HepG2 (cell line): ENCODE results near the gene L1CAM. TPM values are rescaled to one million over a fixed set of nuclear protein-coding genes. Genes with fewer than 3 reads are reported as not detected.

Experiments
- EHMT2 ChIP-seq: fragments of 200-600 bp; sonication (generic); IDR thresholded peaks from 2 replicates; pipeline ENCODE4 v1.7.0; 2017; ENCODE audit warnings: antibody characterized with exemption, low read depth, low read length, borderline replicate concordance
- ELF4 ChIP-seq: sonication (generic); formaldehyde crosslinking; IDR thresholded peaks from 2 replicates; pipeline ENCODE4 v1.5.0; 2020; ENCODE audit warnings: missing genetic modification reagents, mild to moderate bottlenecking, moderate library complexity, borderline replicate concordance
- IKZF4 ChIP-seq: sonication (generic); formaldehyde crosslinking; IDR thresholded peaks from 2 replicates; pipeline ENCODE4 v1.5.1; 2020; ENCODE audit warnings: borderline replicate concordance, mild to moderate bottlenecking, low read depth, missing genetic modification reagents; ENCODE audit errors: not compliant biosample characterization
- KLF12 ChIP-seq: sonication (generic); formaldehyde crosslinking; IDR thresholded peaks from 2 replicates; pipeline ENCODE4 v1.4.0; 2020; ENCODE audit warnings: missing genetic modification reagents, borderline replicate concordance
- NFKB2 ChIP-seq: sonication (generic); formaldehyde crosslinking; IDR thresholded peaks from 2 replicates; pipeline ENCODE4 v1.4.0; 2020; ENCODE audit warnings: missing genetic modification reagents, borderline replicate concordance
- SALL1 ChIP-seq: sonication (generic); formaldehyde crosslinking; IDR thresholded peaks from 2 replicates; pipeline ENCODE4 v1.8.0; 2022; ENCODE audit warnings: mild to moderate bottlenecking, missing genetic modification reagents
- SATB2 ChIP-seq: sonication (generic); formaldehyde crosslinking; IDR thresholded peaks from 2 replicates; pipeline ENCODE4 v1.5.0; 2020; ENCODE audit warnings: missing genetic modification reagents
- ZNF317 ChIP-seq: sonication (generic); formaldehyde crosslinking; IDR thresholded peaks from 2 replicates; pipeline ENCODE4 v1.5.0; 2020; ENCODE audit warnings: mild to moderate bottlenecking, missing genetic modification reagents
- ZNF720 ChIP-seq: sonication (generic); formaldehyde crosslinking; IDR thresholded peaks from 2 replicates; pipeline ENCODE4 v1.4.0; 2020; ENCODE audit warnings: missing genetic modification reagents
- polyA plus RNA-seq, 8 experiments: library from polyadenylated mRNA; depleted of rRNA in 3 of 8; stranded (reverse) in 7 of 8; unstranded in 1 of 8; fragments of >200 nt; fragmentation: Illumina TruSeq in 4 of 8; extraction: Trizol in 4 of 8; gene quantifications; 2 replicates each; pipeline versions ENCODE4 v1.2.1 to v1.2.3, GENCODE V29; 2011 to 2016; ENCODE audit warnings: low read depth in 4 of 8, missing spikeins in 1 of 8, mixed read lengths in 1 of 8; ENCODE audit not compliant: insufficient read depth in 1 of 8
- total RNA-seq, 5 experiments: library from RNA; depleted of rRNA; stranded (reverse); fragments of >200 nt; fragmentation: Illumina TruSeq; extraction: Trizol; gene quantifications; 2 replicates each; pipeline ENCODE4 v1.2.3, GENCODE V29; 2016; ENCODE audit warnings: low read depth in 1 of 5
- TF ChIP-seq, protein P1 (sequence below): fragments of 450-650 bp; IDR thresholded peaks from 2 replicates; pipeline ENCODE4 v1.6.1; 2017
- TF ChIP-seq, protein P2 (sequence below): sonication (generic); formaldehyde crosslinking; IDR thresholded peaks from 2 replicates; pipeline ENCODE4 v1.4.0; 2020; ENCODE audit warnings: missing genetic modification reagents
- TF ChIP-seq, protein P3 (sequence below): sonication (generic); formaldehyde crosslinking; IDR thresholded peaks from 2 replicates; pipeline ENCODE4 v1.4.0; 2020; ENCODE audit warnings: missing genetic modification reagents, mild to moderate bottlenecking, borderline replicate concordance
- TF ChIP-seq, protein P4 (sequence below): IDR thresholded peaks from 2 replicates; pipeline ENCODE4 v1.6.1; 2016; ENCODE audit warnings: missing compliant biosample characterization, missing genetic modification reagents, borderline replicate concordance
- TF ChIP-seq, protein P5 (sequence below): sonication (generic); formaldehyde crosslinking; IDR thresholded peaks from 2 replicates; pipeline ENCODE4 v1.4.0; 2020; ENCODE audit warnings: mild to moderate bottlenecking, low read depth, missing genetic modification reagents
- TF ChIP-seq, protein P6 (sequence below): sonication (generic); formaldehyde crosslinking; IDR thresholded peaks from 2 replicates; pipeline ENCODE4 v1.5.1; 2020; ENCODE audit warnings: mild to moderate bottlenecking, missing genetic modification reagents, borderline replicate concordance

L1CAM gene
- total and polyA plus RNA-seq, 2 of the 13 experiments (the other 11 are each of a cell fraction or from before 2014, with no cell fraction given) = 1.4 to 2.0 TPM

DNA sequence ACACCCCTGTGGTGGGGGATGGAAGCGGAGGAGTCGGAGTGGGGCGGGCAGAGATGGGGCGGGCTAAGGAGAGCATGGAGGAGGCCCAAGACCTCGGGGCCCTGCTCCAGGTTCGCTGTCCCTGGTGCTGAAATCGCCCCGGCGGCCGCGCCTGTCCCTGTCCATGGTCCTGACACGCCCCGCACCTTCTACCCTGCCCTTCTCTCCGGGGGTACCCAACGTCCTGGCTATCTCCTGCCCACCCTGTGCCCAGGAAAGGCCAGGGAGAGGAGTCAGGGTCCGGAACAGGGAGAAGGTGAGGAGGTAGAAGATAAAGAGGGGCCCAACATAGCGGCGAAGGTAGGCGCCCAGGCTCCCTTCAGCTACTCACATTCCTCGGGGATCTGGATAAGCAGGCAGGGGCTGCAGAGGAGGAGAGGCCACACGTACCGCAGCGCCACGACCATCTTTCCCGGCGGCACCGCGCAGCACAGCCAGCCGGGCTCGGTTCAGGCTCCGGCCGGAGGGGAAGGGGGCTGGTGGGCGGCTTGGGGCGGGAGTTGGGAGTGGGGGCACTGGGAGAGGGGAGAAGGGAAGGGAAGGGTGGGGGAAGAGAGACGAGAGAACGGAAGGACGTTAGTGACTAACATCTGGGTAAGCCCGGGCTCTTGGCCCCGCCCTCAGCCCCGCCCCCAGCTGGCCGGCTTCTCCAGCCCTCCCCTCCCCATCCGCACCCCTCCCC lies 10.4 kb downstream of the L1CAM start (continued):
- TF ChIP-seq, protein P1, sequence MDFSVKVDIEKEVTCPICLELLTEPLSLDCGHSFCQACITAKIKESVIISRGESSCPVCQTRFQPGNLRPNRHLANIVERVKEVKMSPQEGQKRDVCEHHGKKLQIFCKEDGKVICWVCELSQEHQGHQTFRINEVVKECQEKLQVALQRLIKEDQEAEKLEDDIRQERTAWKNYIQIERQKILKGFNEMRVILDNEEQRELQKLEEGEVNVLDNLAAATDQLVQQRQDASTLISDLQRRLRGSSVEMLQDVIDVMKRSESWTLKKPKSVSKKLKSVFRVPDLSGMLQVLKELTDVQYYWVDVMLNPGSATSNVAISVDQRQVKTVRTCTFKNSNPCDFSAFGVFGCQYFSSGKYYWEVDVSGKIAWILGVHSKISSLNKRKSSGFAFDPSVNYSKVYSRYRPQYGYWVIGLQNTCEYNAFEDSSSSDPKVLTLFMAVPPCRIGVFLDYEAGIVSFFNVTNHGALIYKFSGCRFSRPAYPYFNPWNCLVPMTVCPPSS = no peak
- TF ChIP-seq IKZF4 (CRISPR knock-in tag) (peak; percentile 100), KLF12 (peak; percentile 100), NFKB2 (CRISPR knock-in tag) (peak; percentile 100), SALL1 (CRISPR knock-in tag) (peak; percentile 100), EHMT2 (peak; percentile 96; the same call in 1 of the 2 replicates), ELF4 (CRISPR knock-in tag) (peak; percentile 93), ZNF720 (CRISPR knock-in tag) (peak; percentile 98), SATB2 (CRISPR knock-in tag) (peak; percentile 100), ZNF317 (CRISPR knock-in tag) (peak; percentile 96)
- TF ChIP-seq, protein P2, sequence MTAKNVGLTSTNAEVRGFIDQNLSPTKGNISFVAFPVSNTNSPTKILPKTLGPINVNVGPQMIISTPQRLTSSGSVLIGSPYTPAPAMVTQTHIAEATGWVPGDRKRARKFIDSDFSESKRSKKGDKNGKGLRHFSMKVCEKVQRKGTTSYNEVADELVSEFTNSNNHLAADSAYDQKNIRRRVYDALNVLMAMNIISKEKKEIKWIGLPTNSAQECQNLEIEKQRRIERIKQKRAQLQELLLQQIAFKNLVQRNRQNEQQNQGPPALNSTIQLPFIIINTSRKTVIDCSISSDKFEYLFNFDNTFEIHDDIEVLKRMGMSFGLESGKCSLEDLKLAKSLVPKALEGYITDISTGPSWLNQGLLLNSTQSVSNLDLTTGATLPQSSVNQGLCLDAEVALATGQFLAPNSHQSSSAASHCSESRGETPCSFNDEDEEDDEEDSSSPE (CRISPR knock-in tag) = peak; percentile 80
- TF ChIP-seq, protein P3, sequence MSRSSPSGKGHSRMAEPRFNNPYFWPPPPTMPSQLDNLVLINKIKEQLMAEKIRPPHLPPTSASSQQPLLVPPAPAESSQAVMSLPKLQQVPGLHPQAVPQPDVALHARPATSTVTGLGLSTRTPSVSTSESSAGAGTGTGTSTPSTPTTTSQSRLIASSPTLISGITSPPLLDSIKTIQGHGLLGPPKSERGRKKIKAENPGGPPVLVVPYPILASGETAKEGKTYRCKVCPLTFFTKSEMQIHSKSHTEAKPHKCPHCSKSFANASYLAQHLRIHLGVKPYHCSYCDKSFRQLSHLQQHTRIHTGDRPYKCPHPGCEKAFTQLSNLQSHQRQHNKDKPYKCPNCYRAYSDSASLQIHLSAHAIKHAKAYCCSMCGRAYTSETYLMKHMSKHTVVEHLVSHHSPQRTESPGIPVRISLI = peak; percentile 64; the same call in 1 of the 2 replicates
- TF ChIP-seq, protein P4, sequence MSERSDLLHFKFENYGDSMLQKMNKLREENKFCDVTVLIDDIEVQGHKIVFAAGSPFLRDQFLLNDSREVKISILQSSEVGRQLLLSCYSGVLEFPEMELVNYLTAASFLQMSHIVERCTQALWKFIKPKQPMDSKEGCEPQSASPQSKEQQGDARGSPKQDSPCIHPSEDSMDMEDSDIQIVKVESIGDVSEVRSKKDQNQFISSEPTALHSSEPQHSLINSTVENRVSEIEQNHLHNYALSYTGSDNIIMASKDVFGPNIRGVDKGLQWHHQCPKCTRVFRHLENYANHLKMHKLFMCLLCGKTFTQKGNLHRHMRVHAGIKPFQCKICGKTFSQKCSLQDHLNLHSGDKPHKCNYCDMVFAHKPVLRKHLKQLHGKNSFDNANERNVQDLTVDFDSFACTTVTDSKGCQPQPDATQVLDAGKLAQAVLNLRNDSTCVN (CRISPR knock-in tag) = peak; percentile 99
- TF ChIP-seq, protein P5, sequence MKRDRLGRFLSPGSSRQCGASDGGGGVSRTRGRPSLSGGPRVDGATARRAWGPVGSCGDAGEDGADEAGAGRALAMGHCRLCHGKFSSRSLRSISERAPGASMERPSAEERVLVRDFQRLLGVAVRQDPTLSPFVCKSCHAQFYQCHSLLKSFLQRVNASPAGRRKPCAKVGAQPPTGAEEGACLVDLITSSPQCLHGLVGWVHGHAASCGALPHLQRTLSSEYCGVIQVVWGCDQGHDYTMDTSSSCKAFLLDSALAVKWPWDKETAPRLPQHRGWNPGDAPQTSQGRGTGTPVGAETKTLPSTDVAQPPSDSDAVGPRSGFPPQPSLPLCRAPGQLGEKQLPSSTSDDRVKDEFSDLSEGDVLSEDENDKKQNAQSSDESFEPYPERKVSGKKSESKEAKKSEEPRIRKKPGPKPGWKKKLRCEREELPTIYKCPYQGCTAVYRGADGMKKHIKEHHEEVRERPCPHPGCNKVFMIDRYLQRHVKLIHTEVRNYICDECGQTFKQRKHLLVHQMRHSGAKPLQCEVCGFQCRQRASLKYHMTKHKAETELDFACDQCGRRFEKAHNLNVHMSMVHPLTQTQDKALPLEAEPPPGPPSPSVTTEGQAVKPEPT (CRISPR knock-in tag) = peak; percentile 97
- TF ChIP-seq, protein P6, sequence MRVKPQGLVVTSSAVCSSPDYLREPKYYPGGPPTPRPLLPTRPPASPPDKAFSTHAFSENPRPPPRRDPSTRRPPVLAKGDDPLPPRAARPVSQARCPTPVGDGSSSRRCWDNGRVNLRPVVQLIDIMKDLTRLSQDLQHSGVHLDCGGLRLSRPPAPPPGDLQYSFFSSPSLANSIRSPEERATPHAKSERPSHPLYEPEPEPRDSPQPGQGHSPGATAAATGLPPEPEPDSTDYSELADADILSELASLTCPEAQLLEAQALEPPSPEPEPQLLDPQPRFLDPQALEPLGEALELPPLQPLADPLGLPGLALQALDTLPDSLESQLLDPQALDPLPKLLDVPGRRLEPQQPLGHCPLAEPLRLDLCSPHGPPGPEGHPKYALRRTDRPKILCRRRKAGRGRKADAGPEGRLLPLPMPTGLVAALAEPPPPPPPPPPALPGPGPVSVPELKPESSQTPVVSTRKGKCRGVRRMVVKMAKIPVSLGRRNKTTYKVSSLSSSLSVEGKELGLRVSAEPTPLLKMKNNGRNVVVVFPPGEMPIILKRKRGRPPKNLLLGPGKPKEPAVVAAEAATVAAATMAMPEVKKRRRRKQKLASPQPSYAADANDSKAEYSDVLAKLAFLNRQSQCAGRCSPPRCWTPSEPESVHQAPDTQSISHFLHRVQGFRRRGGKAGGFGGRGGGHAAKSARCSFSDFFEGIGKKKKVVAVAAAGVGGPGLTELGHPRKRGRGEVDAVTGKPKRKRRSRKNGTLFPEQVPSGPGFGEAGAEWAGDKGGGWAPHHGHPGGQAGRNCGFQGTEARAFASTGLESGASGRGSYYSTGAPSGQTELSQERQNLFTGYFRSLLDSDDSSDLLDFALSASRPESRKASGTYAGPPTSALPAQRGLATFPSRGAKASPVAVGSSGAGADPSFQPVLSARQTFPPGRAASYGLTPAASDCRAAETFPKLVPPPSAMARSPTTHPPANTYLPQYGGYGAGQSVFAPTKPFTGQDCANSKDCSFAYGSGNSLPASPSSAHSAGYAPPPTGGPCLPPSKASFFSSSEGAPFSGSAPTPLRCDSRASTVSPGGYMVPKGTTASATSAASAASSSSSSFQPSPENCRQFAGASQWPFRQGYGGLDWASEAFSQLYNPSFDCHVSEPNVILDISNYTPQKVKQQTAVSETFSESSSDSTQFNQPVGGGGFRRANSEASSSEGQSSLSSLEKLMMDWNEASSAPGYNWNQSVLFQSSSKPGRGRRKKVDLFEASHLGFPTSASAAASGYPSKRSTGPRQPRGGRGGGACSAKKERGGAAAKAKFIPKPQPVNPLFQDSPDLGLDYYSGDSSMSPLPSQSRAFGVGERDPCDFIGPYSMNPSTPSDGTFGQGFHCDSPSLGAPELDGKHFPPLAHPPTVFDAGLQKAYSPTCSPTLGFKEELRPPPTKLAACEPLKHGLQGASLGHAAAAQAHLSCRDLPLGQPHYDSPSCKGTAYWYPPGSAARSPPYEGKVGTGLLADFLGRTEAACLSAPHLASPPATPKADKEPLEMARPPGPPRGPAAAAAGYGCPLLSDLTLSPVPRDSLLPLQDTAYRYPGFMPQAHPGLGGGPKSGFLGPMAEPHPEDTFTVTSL = peak; percentile 92
